ENCODE results near the gene PADI4. TPM values are rescaled to one million over a fixed set of nuclear protein-coding genes. Genes with fewer than 3 reads are reported as not detected.

PADI4 gene
- total RNA-seq, 1 experiment from 2014 or later: not detected

Small RNA genes lying within 50 kb of the gene (small RNA-seq; reads per million reads assigned to genes)
- gene MIR3972: not detected

Other genes with a start within 250 kb of the PADI4 start
- gene PADI2, start 188.7 kb upstream of the PADI4 start, total RNA-seq (2014; rRNA removed; shearing (Covaris generic)): 3.4 and 3.8 TPM in 2 replicates
- gene PADI1, start 103.1 kb upstream of the PADI4 start, total RNA-seq (2014; rRNA removed; shearing (Covaris generic)): 16.3 and 17.5 TPM in 2 replicates
- gene PADI3, start 59.1 kb upstream of the PADI4 start, total RNA-seq (2014; rRNA removed; shearing (Covaris generic)): 0.03 and 0.15 TPM in 2 replicates
- gene PADI6, start 64.0 kb downstream of the PADI4 start, total RNA-seq (2014; rRNA removed; shearing (Covaris generic)): not detected in 2 replicates
- gene RCC2, start 131.5 kb downstream of the PADI4 start, total RNA-seq (2014; rRNA removed; shearing (Covaris generic)): 107 and 120 TPM in 2 replicates
- gene ARHGEF10L, start 231.5 kb downstream of the PADI4 start, total RNA-seq (2014; rRNA removed; shearing (Covaris generic)): 54.2 and 56.1 TPM in 2 replicates